ENCODE data around the gene CLTA. TPM values are rescaled to one million over a fixed set of nuclear protein-coding genes. Genes with fewer than 3 reads are reported as not detected.

CLTA gene
- total RNA-seq, 1 donor, result 239 TPM

GRCh38 chr9:36249189-36249588, 58.5 kb downstream of the CLTA start:
- no peak for TF ChIP-seq CTCF (IDR thresholded peaks at IDR 0.05; ENCODE audit: insufficient read depth, low read length)
- no peak for DNase-seq (ENCODE audit: low read depth)
- no peak overlapping the region for H3K4me3 ChIP-seq (ENCODE audit: low read depth, low read length)

- TF ChIP-seq CTCF (IDR thresholded peaks at IDR 0.05; ENCODE audit: insufficient read depth, low read length), result no peak
- no peak for DNase-seq (ENCODE audit: low read depth)
- H3K4me3 ChIP-seq (ENCODE audit: low read depth, low read length), result no peak overlapping the region
Measured at GRCh38 chr9:36250079-36250478, 59.4 kb downstream of the CLTA start.

- H3K4me3 ChIP-seq (ENCODE audit: low read depth, low read length), result no peak overlapping the region
- no peak for TF ChIP-seq CTCF (IDR thresholded peaks at IDR 0.05; ENCODE audit: insufficient read depth, low read length)
- no peak for DNase-seq (ENCODE audit: low read depth)
Measured at GRCh38 chr9:36251428-36251827, 60.7 kb downstream of the CLTA start.

- H3K4me3 ChIP-seq (ENCODE audit: low read depth, low read length), result peak within 1 kb of the TSS; percentile 83
- no peak for TF ChIP-seq CTCF (IDR thresholded peaks at IDR 0.05; ENCODE audit: insufficient read depth, low read length)
- peak; percentile 94 for DNase-seq (ENCODE audit: low read depth)
Measured at GRCh38 chr9:36258208-36258995, 67.7 kb downstream of the CLTA start, which contains the start of gene GNE. GNE (minus strand) TSS chr9:36258448; CDS start chr9:36249355, 9,093 bp downstream.

- H3K4me3 ChIP-seq (ENCODE audit: low read depth, low read length), result peak overlapping the region; percentile 83
- no peak for TF ChIP-seq CTCF (IDR thresholded peaks at IDR 0.05; ENCODE audit: insufficient read depth, low read length)
- no peak for DNase-seq (ENCODE audit: low read depth)
Measured at GRCh38 chr9:36258996-36259533, 68.3 kb downstream of the CLTA start.

Other genes starting within 250 kb of the CLTA start
- gene OR2S2, start 232.8 kb upstream of the CLTA start, total RNA-seq (ENCODE audit: low replicate concordance), result not detected in 2 replicates
- 30.1 and 61.8 TPM in 2 replicates for gene RECK, start 154.0 kb upstream of the CLTA start, total RNA-seq (ENCODE audit: low replicate concordance)
- 24.3 and 36.6 TPM in 2 replicates for gene GLIPR2, start 54.2 kb upstream of the CLTA start, total RNA-seq (ENCODE audit: low replicate concordance)
- gene CCIN, start 21.5 kb upstream of the CLTA start, total RNA-seq (ENCODE audit: low replicate concordance), result 0.25 and 2.6 TPM in 2 replicates
- gene GNE, start 67.5 kb downstream of the CLTA start, total RNA-seq (ENCODE audit: low replicate concordance), result 11.4 and 23.8 TPM in 2 replicates
- 7.1 and 18.3 TPM in 2 replicates for gene RNF38, start 209.3 kb downstream of the CLTA start, total RNA-seq (ENCODE audit: low replicate concordance)

Measured in fibroblast of the aortic adventitia (primary cell).